Vagina (tissue), 2 donors: ENCODE results near the gene METTL25B. TPM values are rescaled to one million over a fixed set of nuclear protein-coding genes. Genes with fewer than 3 reads are reported as not detected.

Experiments
- DNase-seq, 2 donors: peaks; one replicate each; pipeline ENCODE4 v3.0.0-alpha.2; 2017; ENCODE audit errors: extremely low spot score in 2 of 2
- H3K27ac ChIP-seq: fragments of 200-600 bp; sonication (generic); one replicate; pipeline ENCODE4 v1.5.1; 2019
- H3K27me3 ChIP-seq: fragments of 200-600 bp; sonication (generic); one replicate; pipeline ENCODE4 v1.5.1; 2019
- H3K36me3 ChIP-seq, 2 donors: fragments of 200-600 bp; sonication (generic); one replicate each; pipeline ENCODE4 v1.5.1; 2017 to 2019
- H3K4me1 ChIP-seq: fragments of 200-600 bp; sonication (generic); one replicate; pipeline ENCODE4 v1.5.1; 2019
- H3K4me3 ChIP-seq, 2 donors: fragments of 200-600 bp; sonication (generic); 1 replicate in 1 of 2; 2 replicates in 1 of 2; pipeline ENCODE4 v1.5.1; 2016 to 2019
- H3K9me3 ChIP-seq: fragments of 200-600 bp; sonication (generic); one replicate; pipeline ENCODE4 v1.5.1; 2019
- CTCF ChIP-seq, 3 experiments: fragments of 450-650 bp in 2 of 3; fragments of 200-600 bp in 1 of 3; sonication (generic) in 1 of 3; IDR thresholded peaks; one replicate each; pipeline ENCODE4 v1.5.1; 2017 to 2019; ENCODE audit warnings: antibody characterized with exemption in 3 of 3, mild to moderate bottlenecking in 2 of 3, moderate library complexity in 2 of 3
- POLR2A ChIP-seq, 2 donors: fragments of 450-650 bp; IDR thresholded peaks; one replicate each; pipeline ENCODE4 v1.6.1; 2017; ENCODE audit warnings: antibody characterized with exemption in 2 of 2, mild to moderate bottlenecking in 2 of 2, moderate library complexity in 2 of 2
- POLR2AphosphoS5 ChIP-seq, 2 donors: sonication (generic); formaldehyde crosslinking; IDR thresholded peaks; one replicate each; pipeline ENCODE4 v1.9.0; 2017; ENCODE audit warnings: antibody characterized with exemption in 2 of 2, mild to moderate bottlenecking in 2 of 2, low read depth in 1 of 2; ENCODE audit not compliant: insufficient read depth in 1 of 2
- intact Hi-C: fragments of 100-400 bp; cut with DNase I; formaldehyde crosslinking; loops from one replicate; pipeline ENCODE4 v1.15.1; 2023
- total RNA-seq: library from RNA; depleted of rRNA; stranded (reverse); fragments of >200 nt; gene quantifications from one replicate; pipeline ENCODE4 v1.2.3, GENCODE V29; 2016

The METTL25B gene
- total RNA-seq, 1 donor from 2014 or later, result 17.7 TPM

GRCh38 chr1:156693848-156694689 lies 34.2 kb upstream of the METTL25B start:
- H3K4me1 ChIP-seq, result peaks cover 56% of the 10 kb centered on the region
- no peak for DNase-seq
- H3K27me3 ChIP-seq, result no peaks in the 10 kb centered on the region
- intact Hi-C loops, result no loop called here
- no peaks in the 10 kb centered on the region for H3K9me3 ChIP-seq
- H3K27ac ChIP-seq, result peak overlapping the region; percentile 52
- H3K36me3 ChIP-seq, result no peaks in the 10 kb centered on the region
- TF ChIP-seq POLR2A (IDR thresholded peaks at IDR 0.05) (no peak), POLR2AphosphoS5 (IDR thresholded peaks at IDR 0.05; ENCODE audit: insufficient read depth in 1 of 2, low read depth in 1 of 2) (no peak), CTCF (IDR thresholded peaks at IDR 0.05) (no peak)
- no peak overlapping the region for H3K4me3 ChIP-seq

DNA sequence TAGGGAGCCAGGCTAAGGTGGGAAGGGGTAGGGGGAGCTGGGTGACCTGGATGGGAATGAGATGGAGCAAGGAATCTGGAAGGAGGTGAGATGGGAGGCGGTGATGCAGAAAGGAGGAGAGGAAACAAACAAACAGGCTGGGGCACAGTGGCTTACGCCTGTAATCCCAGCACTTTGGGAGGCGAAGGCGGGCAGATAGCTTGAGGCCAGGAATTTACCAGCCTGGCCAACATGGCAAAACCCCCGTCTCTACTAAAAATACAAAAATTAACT lies 33.6 kb upstream of the METTL25B start:
- no peak overlapping the region for H3K4me3 ChIP-seq
- H3K4me1 ChIP-seq, result peaks cover 51% of the 10 kb centered on the region
- intact Hi-C loops, result no loop called here
- TF ChIP-seq POLR2AphosphoS5 (IDR thresholded peaks at IDR 0.05; ENCODE audit: insufficient read depth in 1 of 2, low read depth in 1 of 2), result no peak
- TF ChIP-seq POLR2A (IDR thresholded peaks at IDR 0.05), result no peak
- TF ChIP-seq CTCF (IDR thresholded peaks at IDR 0.05), result no peak
- H3K36me3 ChIP-seq, result no peaks in the 10 kb centered on the region
- no peaks in the 10 kb centered on the region for H3K9me3 ChIP-seq
- no peaks in the 10 kb centered on the region for H3K27me3 ChIP-seq
- no peak for DNase-seq
- H3K27ac ChIP-seq, result peak overlapping the region; percentile 52

- Histone ChIP-seq H3K9me3 (no peaks in the 10 kb centered on the region), H3K36me3 (no peaks in the 10 kb centered on the region), H3K4me3 (no peak overlapping the region), H3K4me1 (peaks cover 29% of the 10 kb centered on the region), H3K27ac (no peak overlapping the region), H3K27me3 (no peaks in the 10 kb centered on the region)
- DNase-seq, result no peak
- TF ChIP-seq POLR2AphosphoS5 (IDR thresholded peaks at IDR 0.05; ENCODE audit: insufficient read depth in 1 of 2, low read depth in 1 of 2) (no peak), CTCF (IDR thresholded peaks at IDR 0.05) (no peak), POLR2A (IDR thresholded peaks at IDR 0.05) (no peak)
- intact Hi-C loops, result no loop called here
Observed at GRCh38 chr1:156696755-156697154, 31.5 kb upstream of the METTL25B start.

- H3K27ac ChIP-seq, result no peak overlapping the region
- no peak overlapping the region for H3K4me3 ChIP-seq
- H3K36me3 ChIP-seq, result no peaks in the 10 kb centered on the region
- no peak for DNase-seq
- no peak for TF ChIP-seq CTCF (IDR thresholded peaks at IDR 0.05)
- no peak for TF ChIP-seq POLR2AphosphoS5 (IDR thresholded peaks at IDR 0.05; ENCODE audit: insufficient read depth in 1 of 2, low read depth in 1 of 2)
- no peak for TF ChIP-seq POLR2A (IDR thresholded peaks at IDR 0.05)
- no peaks in the 10 kb centered on the region for H3K9me3 ChIP-seq
- intact Hi-C loops, result no loop called here
- H3K4me1 ChIP-seq, result peaks cover 22% of the 10 kb centered on the region
- no peaks in the 10 kb centered on the region for H3K27me3 ChIP-seq
Observed at GRCh38 chr1:156697481-156697880, 30.8 kb upstream of the METTL25B start.

DNA sequence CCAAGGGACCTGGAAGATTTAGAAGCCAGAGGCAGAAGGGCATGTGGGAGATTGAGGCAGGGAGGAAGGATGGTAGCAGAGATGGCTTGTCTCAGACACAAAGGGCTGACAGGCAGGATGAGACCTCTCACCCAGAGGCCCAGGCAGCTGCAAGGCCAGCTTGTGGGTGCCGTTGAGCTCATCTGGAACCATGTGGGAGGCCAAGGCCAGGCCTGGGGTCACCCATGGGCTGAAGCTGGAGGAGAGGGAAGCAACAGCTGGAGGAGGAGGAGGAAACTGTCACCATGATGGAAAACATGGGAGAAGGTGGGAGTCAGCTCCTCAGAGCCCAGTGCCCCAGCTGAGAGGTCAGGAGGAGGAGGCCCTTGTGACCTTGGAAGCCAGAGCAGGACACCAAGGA lies 29.3 kb upstream of the METTL25B start:
- H3K27ac ChIP-seq, result no peak overlapping the region
- H3K27me3 ChIP-seq, result no peaks in the 10 kb centered on the region
- no peak overlapping the region for H3K4me3 ChIP-seq
- no peaks in the 10 kb centered on the region for H3K9me3 ChIP-seq
- H3K36me3 ChIP-seq, result no peaks in the 10 kb centered on the region
- TF ChIP-seq POLR2A (IDR thresholded peaks at IDR 0.05) (no peak), CTCF (IDR thresholded peaks at IDR 0.05) (no peak), POLR2AphosphoS5 (IDR thresholded peaks at IDR 0.05; ENCODE audit: insufficient read depth in 1 of 2, low read depth in 1 of 2) (no peak)
- H3K4me1 ChIP-seq, result peaks cover 22% of the 10 kb centered on the region
- intact Hi-C loops, result no loop called here
- no peak for DNase-seq
